GM11168 (cell line): ENCODE measurements around the gene ANKLE2.
"Not testable (repeated sequence)": the region's sequence is repeated elsewhere in the genome, so short reads cannot be mapped to it uniquely, and the experiment has no call there.

ENCODE experiments used
- in situ Hi-C: fragments of 300-500 bp; cut with MboI; formaldehyde crosslinking; loops from one replicate; pipeline ENCODE4 v1.12.0; 2022; ENCODE audit warnings: low sequenced_read_pairs; ENCODE audit not compliant: unreplicated experiment

The ANKLE2 gene

DNA sequence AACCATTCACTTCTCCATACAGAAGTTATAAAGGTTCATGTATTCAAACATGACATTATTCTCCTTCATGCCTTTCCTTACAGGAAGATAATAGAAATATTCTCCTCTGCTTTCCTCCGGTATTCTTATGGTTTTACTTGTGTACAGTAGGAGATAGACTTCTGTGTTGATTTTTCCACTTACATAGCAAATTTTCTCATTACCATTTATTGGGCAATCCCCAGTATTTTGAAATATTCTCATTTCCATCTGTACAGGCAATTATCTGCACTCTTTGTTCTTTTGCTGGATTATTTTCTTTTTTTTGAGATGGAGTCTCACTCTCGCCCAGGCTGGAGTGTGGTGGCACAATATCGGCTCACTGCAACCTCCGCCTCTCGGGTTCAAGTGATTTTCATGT lies 63.3 kb downstream of the ANKLE2 start:
- in situ Hi-C loops: no loop called here

DNA sequence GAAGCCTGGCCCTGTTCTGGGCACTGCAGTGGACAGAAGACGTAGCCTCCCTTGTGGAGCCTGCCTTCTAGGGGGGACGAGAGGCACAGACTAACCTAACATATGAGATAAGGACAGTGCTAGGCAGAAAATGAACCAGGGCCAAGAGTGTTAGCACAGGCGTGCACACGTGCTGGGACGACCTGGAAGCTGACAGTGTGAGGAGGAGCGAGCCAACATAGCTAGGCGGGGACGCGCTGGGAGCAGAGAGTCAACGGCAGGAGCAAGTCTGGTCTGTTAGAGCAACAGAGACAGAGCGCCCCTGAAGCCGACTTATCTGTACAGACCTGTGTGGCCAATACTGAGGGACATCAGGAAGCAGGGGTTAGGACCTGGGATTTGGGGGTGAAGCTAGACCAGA lies 66.2 kb downstream of the ANKLE2 start:
- in situ Hi-C loops: no loop called here

DNA sequence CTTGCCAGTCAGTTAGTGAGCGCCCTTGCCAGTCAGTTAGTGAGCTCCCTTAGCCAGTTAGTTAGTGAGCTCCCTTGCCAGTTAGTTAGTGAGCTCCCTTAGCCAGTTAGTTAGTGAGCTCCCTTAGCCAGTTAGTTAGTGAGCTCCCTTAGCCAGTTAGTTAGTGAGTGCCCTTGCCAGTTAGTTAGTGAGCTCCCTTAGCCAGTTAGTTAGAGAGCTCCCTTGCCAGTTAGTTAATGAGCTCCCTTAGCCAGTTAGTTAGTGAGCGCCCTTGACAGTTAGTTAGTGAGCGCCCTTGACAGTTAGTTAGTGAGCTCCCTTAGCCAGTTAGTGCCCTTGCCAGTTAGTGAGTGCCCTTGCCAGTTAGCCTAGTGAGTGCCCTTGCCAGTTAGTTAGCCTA lies 66.7 kb downstream of the ANKLE2 start:
- in situ Hi-C loops: not testable (repeated sequence)

DNA sequence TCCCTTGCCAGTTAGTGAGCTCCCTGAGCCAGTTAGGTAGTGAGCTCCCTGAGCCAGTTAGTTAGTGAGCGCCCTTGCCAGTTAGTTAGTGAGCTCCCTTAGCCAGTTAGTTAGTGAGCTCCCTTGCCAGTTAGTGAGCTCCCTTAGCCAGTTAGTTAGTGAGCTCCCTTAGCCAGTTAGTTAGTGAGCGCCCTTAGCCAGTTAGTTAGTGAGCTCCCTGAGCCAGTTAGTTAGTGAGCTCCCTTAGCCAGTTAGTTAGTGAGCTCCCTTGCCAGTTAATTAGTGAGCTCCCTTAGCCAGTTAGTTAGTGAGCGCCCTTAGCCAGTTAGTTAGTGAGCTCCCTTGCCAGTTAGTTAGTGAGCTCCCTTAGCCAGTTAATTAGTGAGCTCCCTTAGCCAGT lies 69.6 kb downstream of the ANKLE2 start:
- in situ Hi-C loops: not testable (repeated sequence)

DNA sequence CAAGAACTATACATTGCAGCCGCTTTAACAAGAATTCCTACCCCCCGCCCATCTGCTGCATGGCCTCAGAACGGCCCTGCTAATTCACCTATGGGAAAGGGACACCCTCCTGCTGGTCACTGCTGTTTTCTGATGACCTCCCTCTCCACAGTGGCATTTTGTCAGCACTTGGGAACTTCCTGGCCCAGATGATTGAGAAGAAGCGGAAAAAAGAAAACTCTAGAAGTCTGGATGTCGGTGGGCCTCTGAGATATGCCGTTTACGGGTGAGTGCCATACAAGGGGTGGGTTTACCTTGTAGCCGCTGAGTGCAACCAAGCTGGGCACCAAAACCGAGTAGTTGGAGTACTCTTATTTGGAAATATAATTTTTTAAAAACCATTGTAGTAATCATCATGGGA lies 71.5 kb downstream of the ANKLE2 start:
- in situ Hi-C loops: no loop called here

DNA sequence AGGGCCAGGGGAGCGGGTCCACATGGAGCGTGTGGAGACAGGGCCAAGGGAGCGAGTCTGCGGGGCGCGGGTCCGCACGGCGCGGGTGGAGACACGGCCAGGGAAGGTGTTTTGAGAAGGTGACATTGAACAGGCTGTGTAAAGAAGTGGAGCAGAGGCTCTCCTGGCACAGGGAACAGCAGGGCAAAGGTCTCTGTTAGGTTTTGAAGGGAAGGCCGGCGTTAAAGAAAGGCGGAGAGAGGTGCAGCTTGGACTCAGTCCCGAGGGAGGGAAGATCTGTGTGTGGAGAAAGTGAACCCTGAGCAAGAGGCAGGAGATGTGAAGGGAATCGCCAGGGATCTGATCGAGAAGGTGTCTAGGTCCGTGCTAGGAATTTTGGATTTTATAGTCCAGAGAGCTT lies 72.4 kb downstream of the ANKLE2 start:
- in situ Hi-C loops: no loop called here

DNA sequence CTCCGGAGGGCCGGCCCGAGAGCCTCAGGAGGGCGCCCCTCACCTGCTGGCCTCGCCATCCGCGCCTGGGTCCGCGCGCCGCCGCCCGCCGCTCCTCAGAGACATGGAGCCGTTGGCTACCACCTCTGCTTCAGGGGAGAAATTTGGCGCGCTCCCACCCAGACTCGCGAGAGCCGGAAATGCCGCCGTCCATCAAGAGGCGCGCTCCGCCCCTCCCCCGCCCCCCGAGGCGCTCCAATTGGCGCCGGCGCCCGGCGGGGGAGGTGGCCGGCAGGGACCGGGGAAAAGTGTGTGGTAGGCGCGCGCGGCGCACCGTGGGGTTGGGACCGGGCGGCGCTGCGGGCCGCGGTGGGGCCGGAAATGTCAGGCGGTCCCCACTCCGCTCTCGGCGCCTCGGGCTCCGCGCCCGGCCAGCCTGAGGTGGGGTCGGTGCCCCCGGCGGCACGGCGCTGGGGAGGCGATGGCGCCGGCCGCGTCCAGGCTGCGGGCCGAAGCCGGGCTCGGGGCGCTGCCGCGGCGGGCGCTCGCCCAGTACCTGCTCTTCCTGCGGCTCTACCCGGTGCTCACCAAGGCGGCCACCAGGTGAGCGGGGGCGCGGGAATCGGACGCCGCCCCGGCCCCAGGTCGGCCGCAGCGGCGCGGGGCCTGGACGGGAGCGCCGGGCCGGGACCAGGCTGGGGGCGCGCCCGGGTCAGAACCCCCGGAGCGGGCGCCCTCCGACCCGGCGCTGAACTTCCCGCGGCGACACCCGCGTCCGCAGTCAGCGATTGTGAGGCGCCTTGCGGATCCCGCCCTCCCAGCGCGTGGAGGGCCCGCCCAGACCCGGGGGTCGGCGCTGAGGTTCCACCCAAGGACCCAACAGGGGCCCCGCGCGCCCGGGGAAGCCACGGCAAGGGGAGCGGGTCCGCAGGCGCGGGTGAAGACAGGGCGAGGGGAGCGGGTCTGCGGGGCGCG lies 74.1 kb downstream of the ANKLE2 start, which contains the start of the genes POLE and PXMP2:
POLE (minus strand) TSS at position 132 of the 954 bp plus-strand sequence; CDS start at position 105, 27 bp downstream.
PXMP2 (plus strand) TSS at position 377 of the 954 bp plus-strand sequence; CDS start at position 461, 84 bp downstream.
- in situ Hi-C loops: no loop called here

DNA sequence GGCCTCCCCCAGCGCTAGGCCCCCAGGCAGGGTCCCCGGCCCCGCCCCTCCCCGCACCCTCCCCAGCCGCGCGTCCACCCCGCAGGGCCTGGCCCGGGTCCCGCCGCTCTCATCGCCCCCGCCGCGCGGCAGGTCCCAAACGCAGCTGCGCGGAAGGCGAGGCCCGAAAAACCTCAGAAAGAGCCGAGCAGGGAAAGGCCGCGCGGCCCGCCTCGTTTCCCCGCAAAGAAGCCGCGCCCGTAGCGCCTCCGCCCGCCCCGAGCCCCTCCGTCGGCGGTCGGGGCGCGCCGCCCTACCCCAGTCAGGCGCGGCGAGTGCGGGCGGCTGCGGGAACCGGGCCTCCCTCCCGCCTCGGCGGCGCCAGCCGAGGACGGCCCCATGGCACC lies 74.8 kb downstream of the ANKLE2 start:
- in situ Hi-C loops: no loop called here

DNA sequence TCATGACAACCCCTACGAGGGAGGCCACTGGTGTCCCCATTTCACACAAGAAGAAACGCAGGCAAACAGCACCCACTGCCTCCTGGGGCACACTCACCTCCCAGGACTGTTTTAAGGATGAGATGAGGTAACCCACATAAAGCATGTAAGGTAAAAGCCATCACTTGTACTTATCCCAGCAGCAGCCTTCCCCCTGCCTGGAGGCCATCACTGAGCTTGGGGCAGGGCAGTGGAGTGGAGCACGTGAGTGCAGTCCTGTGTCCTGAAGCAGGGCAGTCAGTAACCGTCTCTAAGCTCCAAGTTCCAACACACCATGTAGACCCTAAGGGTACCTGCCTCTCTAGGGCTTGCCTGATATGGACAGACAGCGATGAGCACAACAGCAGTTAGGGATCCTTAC lies 76.2 kb downstream of the ANKLE2 start:
- in situ Hi-C loops: no loop called here

DNA sequence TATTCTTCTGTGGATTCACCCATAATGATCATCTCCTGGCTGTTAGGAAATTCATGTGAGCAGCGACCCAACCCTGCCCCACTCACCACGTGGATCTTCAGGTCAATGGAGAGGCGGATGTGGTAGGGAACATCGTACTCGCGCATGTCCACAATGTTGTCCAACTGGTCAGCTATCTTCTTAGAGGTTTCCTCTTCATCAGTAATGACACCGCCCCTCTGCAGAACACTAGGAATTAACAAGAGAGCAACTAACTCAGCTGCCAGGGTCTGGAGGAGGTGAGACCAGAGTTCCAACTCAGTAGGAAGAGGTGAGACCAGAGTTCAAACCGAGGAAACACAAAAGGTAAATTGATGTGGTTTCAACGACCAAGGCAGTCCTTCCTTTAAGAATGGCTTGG lies 84.1 kb downstream of the ANKLE2 start:
- in situ Hi-C loops: no loop called here

DNA sequence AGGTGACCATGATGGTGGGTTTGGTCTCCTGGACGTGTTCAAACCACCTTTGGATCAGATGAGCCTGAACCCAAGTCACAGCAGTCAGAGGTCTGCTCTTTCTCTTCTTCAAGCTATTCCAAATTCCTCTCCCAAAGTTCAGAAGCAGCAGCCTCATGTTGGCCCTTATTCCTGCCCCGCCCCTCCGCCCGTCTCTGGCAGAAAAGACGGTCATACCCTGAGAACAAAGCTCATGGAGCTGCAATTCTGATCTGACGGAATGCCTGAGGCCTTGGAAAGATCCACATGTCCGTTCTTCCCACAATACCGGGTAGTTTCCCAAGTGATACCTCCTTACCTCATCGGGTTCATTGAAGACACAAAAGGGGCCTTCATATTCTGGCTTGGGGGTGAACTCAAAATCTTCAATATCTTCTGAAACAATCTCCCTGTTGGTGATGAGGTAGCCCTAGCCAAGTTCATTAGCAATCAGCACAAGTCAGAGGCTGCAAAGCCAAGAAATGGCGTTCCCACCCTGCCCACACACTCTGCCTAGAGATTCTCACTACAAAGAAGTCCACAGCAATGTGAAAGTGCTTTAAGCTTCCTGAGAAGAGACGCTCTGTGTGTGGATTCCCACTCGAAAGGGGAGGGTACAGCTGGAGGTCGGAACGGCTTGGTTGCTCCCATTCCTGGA lies 85.7 kb downstream of the ANKLE2 start:
- in situ Hi-C loops: no loop called here
